Mesenchymal stem cell (in vitro differentiated cells and primary cell): Measurements from ENCODE around the gene IRX5.

Source experiments
- DNase-seq: peaks from one replicate; pipeline ENCODE4 v3.0.0-alpha.2; 2013
- H2AFZ ChIP-seq: one replicate; pipeline ENCODE4 v1.6.1; 2013; ENCODE audit warnings: low read depth, mild to moderate bottlenecking, control low read depth, inconsistent platforms, low read length, moderate library complexity
- H2AK5ac ChIP-seq: 2 replicates; pipeline ENCODE4 v1.6.1; 2013; ENCODE audit warnings: low read length, moderate library complexity, mild to moderate bottlenecking, inconsistent platforms; ENCODE audit not compliant: severe bottlenecking
- H2BK120ac ChIP-seq: one replicate; pipeline ENCODE4 v1.6.1; 2013; ENCODE audit warnings: low read depth, mild to moderate bottlenecking, inconsistent platforms, low read length, moderate library complexity
- H2BK12ac ChIP-seq, 2 experiments: one replicate each; pipeline ENCODE4 v1.6.1; 2013; ENCODE audit warnings: inconsistent platforms in 2 of 2, low read length in 2 of 2, mild to moderate bottlenecking in 2 of 2, moderate library complexity in 2 of 2, control low read depth in 1 of 2
- H2BK15ac ChIP-seq: one replicate; pipeline ENCODE4 v1.6.1; 2013; ENCODE audit warnings: mild to moderate bottlenecking, low read depth, inconsistent platforms; ENCODE audit not compliant: poor library complexity, severe bottlenecking
- H2BK5ac ChIP-seq: 2 replicates; pipeline ENCODE4 v1.6.1; 2013; ENCODE audit warnings: low read depth, mild to moderate bottlenecking, low read length, control low read depth, inconsistent platforms; ENCODE audit not compliant: poor library complexity, severe bottlenecking
- H3K14ac ChIP-seq, 2 experiments: one replicate each; pipeline ENCODE4 v1.6.1; 2013; ENCODE audit warnings: inconsistent platforms in 2 of 2, low read length in 2 of 2, control low read depth in 1 of 2, mild to moderate bottlenecking in 1 of 2, moderate library complexity in 1 of 2
- H3K18ac ChIP-seq, 2 experiments: one replicate each; pipeline ENCODE4 v1.6.1; 2013; ENCODE audit warnings: inconsistent platforms in 2 of 2, low read length in 2 of 2, control low read depth in 1 of 2, low read depth in 1 of 2, mild to moderate bottlenecking in 1 of 2
- H3K23ac ChIP-seq, 2 experiments: one replicate each; pipeline ENCODE4 v1.6.1; 2013; ENCODE audit warnings: inconsistent platforms in 2 of 2, low read length in 2 of 2, mild to moderate bottlenecking in 2 of 2, moderate library complexity in 2 of 2, control low read depth in 1 of 2
- H3K27ac ChIP-seq: 2 replicates; pipeline ENCODE4 v1.5.1; 2013; ENCODE audit warnings: mild to moderate bottlenecking, moderate library complexity, low read length, control low read depth, inconsistent platforms; ENCODE audit not compliant: poor library complexity, severe bottlenecking
- H3K27me3 ChIP-seq, 2 experiments: 2 replicates each; pipeline versions ENCODE4 v1.6.1 to v1.7.0; 2013; ENCODE audit warnings: low read length in 2 of 2, mild to moderate bottlenecking in 2 of 2, moderate library complexity in 2 of 2, control low read depth in 1 of 2, inconsistent platforms in 1 of 2; ENCODE audit not compliant: control insufficient read depth in 1 of 2, insufficient read depth in 1 of 2
- H3K36me3 ChIP-seq, 2 experiments: 2 replicates each; pipeline versions ENCODE4 v1.6.1 to v1.7.0; 2013; ENCODE audit warnings: low read length in 2 of 2, control low read depth in 1 of 2, inconsistent platforms in 1 of 2, low read depth in 1 of 2, mild to moderate bottlenecking in 1 of 2; ENCODE audit not compliant: insufficient read depth in 2 of 2, control insufficient read depth in 1 of 2
- H3K4ac ChIP-seq, 2 experiments: one replicate each; pipeline ENCODE4 v1.6.1; 2013; ENCODE audit warnings: inconsistent platforms in 2 of 2, low read length in 2 of 2, mild to moderate bottlenecking in 2 of 2, moderate library complexity in 2 of 2, control low read depth in 1 of 2, low read depth in 1 of 2
- H3K4me1 ChIP-seq: 2 replicates; pipeline ENCODE4 v1.6.1; 2013; ENCODE audit warnings: low read depth, low read length, control low read depth; ENCODE audit not compliant: control insufficient read depth, insufficient read depth
- H3K4me2 ChIP-seq: 2 replicates; pipeline ENCODE4 v1.6.1; 2013; ENCODE audit warnings: low read length, mild to moderate bottlenecking, inconsistent platforms; ENCODE audit not compliant: poor library complexity, severe bottlenecking
- H3K4me3 ChIP-seq, 2 experiments: 2 replicates each; pipeline versions ENCODE4 v1.5.1 to v1.7.0; 2013; ENCODE audit warnings: low read length in 2 of 2, mild to moderate bottlenecking in 2 of 2, control low read depth in 1 of 2, low read depth in 1 of 2; ENCODE audit not compliant: insufficient read depth in 1 of 2
- H3K79me1 ChIP-seq: replicated peaks from 2 replicates; pipeline ENCODE4 v1.6.1; 2013; ENCODE audit warnings: mild to moderate bottlenecking, control low read depth, low read length, inconsistent platforms; ENCODE audit not compliant: poor library complexity, severe bottlenecking
- H3K9ac ChIP-seq: 2 replicates; pipeline ENCODE4 v1.7.0; 2013; ENCODE audit warnings: mild to moderate bottlenecking, low read length, moderate library complexity
- H3K9me3 ChIP-seq: 2 replicates; pipeline ENCODE4 v1.7.0; 2013; ENCODE audit warnings: mild to moderate bottlenecking, low read length; ENCODE audit not compliant: control insufficient read depth
- H4K8ac ChIP-seq: one replicate; pipeline ENCODE4 v1.6.1; 2013; ENCODE audit warnings: inconsistent platforms, mild to moderate bottlenecking, low read length, moderate library complexity
- H4K91ac ChIP-seq: one replicate; pipeline ENCODE4 v1.6.1; 2013; ENCODE audit warnings: mild to moderate bottlenecking, low read length, inconsistent platforms
- WGBS: methylation state at CpG from one replicate; pipeline ENCODE4 v1.1.7; 2013; ENCODE audit warnings: mixed read lengths; 5-methylcytosine and 5-hydroxymethylcytosine counted together

The IRX5 gene

DNA sequence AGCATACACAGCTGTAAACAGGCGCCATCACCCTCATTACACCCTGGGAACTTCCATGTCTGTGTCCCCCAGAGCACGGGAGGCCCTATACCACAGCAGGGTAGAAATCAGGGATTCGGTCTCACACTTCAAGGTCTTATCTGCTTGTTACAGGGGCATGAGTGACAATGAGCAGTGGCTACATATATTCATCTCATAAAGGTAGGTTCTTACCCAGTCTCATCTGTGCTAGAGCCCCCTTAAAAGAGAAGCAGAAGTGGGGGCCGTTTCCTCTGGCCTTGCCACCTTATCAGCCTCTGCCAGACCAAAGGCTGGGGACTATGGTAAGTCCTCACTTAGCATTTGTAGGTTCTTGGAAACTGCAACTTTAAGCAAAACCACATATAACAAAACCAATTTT is 46.5 kb downstream of the IRX5 start:
- H2AFZ ChIP-seq: no peak overlapping the region
- no peak overlapping the region for H2BK120ac ChIP-seq
- H3K18ac ChIP-seq: no peak overlapping the region
- H2AK5ac ChIP-seq: no peak overlapping the region
- DNase-seq: no peak
- no peak overlapping the region for H3K23ac ChIP-seq
- H2BK5ac ChIP-seq: no peak overlapping the region
- WGBS: 86% methylated on average over 2 of the region's 4 CpGs
- H3K9me3 ChIP-seq: no peaks in the 10 kb centered on the region
- H3K79me1 ChIP-seq: no peaks in the 10 kb centered on the region
- H3K4ac ChIP-seq: no peak overlapping the region
- peaks cover 2 to 16% of the 10 kb centered on the region in 2 experiments for H3K27me3 ChIP-seq
- no peaks in the 10 kb centered on the region for H3K4me1 ChIP-seq
- H3K9ac ChIP-seq: no peak overlapping the region
- H3K27ac ChIP-seq: no peak overlapping the region
- no peak overlapping the region for H4K91ac ChIP-seq
- no peak overlapping the region for H4K8ac ChIP-seq
- H3K14ac ChIP-seq: no peak overlapping the region
- H3K4me3 ChIP-seq: no peak overlapping the region
- H2BK15ac ChIP-seq: no peak overlapping the region
- H3K36me3 ChIP-seq: no peaks in the 10 kb centered on the region
- H2BK12ac ChIP-seq: no peak overlapping the region
- no peak overlapping the region for H3K4me2 ChIP-seq

DNA sequence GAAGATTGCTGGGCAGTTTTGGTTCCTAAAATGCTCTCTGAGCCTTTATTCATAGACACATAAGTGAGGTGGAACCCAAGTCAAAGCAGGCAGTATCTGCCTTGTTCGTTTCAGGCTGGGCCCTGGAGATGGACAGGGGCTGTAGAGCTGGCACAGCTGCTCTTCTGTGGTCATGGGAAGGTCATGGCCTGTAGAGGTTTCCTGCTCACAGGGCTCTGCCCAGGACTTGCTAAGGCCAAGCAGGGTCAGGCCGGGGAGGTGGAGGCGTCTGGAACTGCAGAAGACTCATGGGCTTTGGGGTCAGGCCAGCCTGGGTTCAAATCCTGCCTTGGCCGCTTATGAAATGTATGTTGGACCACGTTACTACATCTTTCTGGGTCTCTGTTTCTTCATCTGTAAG is 50.2 kb downstream of the IRX5 start:
- H3K4me3 ChIP-seq: no peak overlapping the region
- H4K8ac ChIP-seq: no peak overlapping the region

More for the DNA sequence above, 50.2 kb downstream of the IRX5 start:
- Histone ChIP-seq H3K27ac (no peak overlapping the region), H2AK5ac (no peak overlapping the region), H3K79me1 (no peaks in the 10 kb centered on the region), H3K23ac (no peak overlapping the region), H2BK12ac (no peak overlapping the region), H2BK15ac (no peak overlapping the region), H3K36me3 (no peaks in the 10 kb centered on the region), H3K27me3 (peaks cover 9 to 11% of the 10 kb centered on the region in 2 experiments), H3K18ac (no peak overlapping the region), H3K9me3 (no peaks in the 10 kb centered on the region), H2AFZ (no peak overlapping the region), H3K4ac (no peak overlapping the region), H3K14ac (no peak overlapping the region), H3K4me1 (no peaks in the 10 kb centered on the region), H2BK120ac (no peak overlapping the region), H4K91ac (no peak overlapping the region), H2BK5ac (no peak overlapping the region), H3K9ac (no peak overlapping the region), H3K4me2 (no peak overlapping the region)
- DNase-seq: no peak
- 59% methylated on average over 5 of the region's 5 CpGs for WGBS
